Body of pancreas (tissue), 4 donors: Measurements from ENCODE around the gene LRRC37B. TPM values are rescaled to one million over a fixed set of nuclear protein-coding genes. Genes with fewer than 3 reads are reported as not detected.
"Not testable (repeated sequence)": the region's sequence is repeated elsewhere in the genome, so short reads cannot be mapped to it uniquely, and the experiment has no call there.

Experiments used
- ATAC-seq: fragments of 150-250 bp; one replicate; pipeline ENCODE4 v1.9.1; 2016
- DNase-seq, 4 donors: peaks; one replicate each; pipeline ENCODE4 v3.0.0-alpha.2; 2019
- H3K27ac ChIP-seq, 4 donors: fragments of 200-600 bp; sonication (generic); 1 replicate in 3 of 4; 2 replicates in 1 of 4; pipeline versions ENCODE4 v1.5.1 to v1.6.1; 2016 to 2019; ENCODE audit warnings: mild to moderate bottlenecking in 1 of 4, mixed read lengths in 1 of 4, moderate library complexity in 1 of 4
- H3K27me3 ChIP-seq, 2 donors: fragments of 200-600 bp; sonication (generic); one replicate each; pipeline ENCODE4 v1.6.0; 2016; ENCODE audit warnings: mild to moderate bottlenecking in 1 of 2
- H3K36me3 ChIP-seq, 2 donors: fragments of 200-600 bp; sonication (generic); replicated peaks in 1 of 2; 2 replicates each; pipeline ENCODE4 v1.5.1; 2016; ENCODE audit warnings: low read depth in 2 of 2; ENCODE audit not compliant: insufficient read depth in 1 of 2
- H3K4me1 ChIP-seq: fragments of 200-600 bp; sonication (generic); one replicate; pipeline ENCODE4 v1.6.0; 2016
- H3K4me3 ChIP-seq, 2 donors: fragments of 200-600 bp; sonication (generic); 1 replicate in 1 of 2; 2 replicates in 1 of 2; pipeline ENCODE4 v1.5.1; 2016 to 2019
- H3K9me3 ChIP-seq, 3 donors: fragments of 200-600 bp; sonication (generic); 1 replicate in 2 of 3; 2 replicates in 1 of 3; pipeline ENCODE4 v1.5.1; 2016
- POLR2A ChIP-seq, 3 donors: fragments of 450-650 bp; IDR thresholded peaks; one replicate each; pipeline ENCODE4 v1.6.1; 2016; ENCODE audit warnings: antibody characterized with exemption in 3 of 3, mild to moderate bottlenecking in 2 of 3
- WGBS, 2 donors: methylation state at CpG; one replicate each; pipeline ENCODE4 v1.1.5; 2017; 5-methylcytosine and 5-hydroxymethylcytosine counted together
- intact Hi-C: fragments of 100-400 bp; cut with DNase I; formaldehyde crosslinking; loops from one replicate; pipeline ENCODE4 v1.15.1; 2023
- total RNA-seq, 2 donors: library from RNA; depleted of rRNA; stranded (reverse); fragments of >200 nt; gene quantifications; one replicate each; pipeline ENCODE4 v1.1.0, GENCODE V29; 2016
- TF ChIP-seq, protein P1 (sequence below), 7 experiments: fragments of 450-650 bp in 4 of 7; fragments of 200-600 bp in 3 of 7; sonication (generic) in 3 of 7; IDR thresholded peaks; one replicate each; pipeline ENCODE4 v1.5.1; 2016 to 2019; ENCODE audit warnings: antibody characterized with exemption in 7 of 7

The LRRC37B gene
- total RNA-seq, 2 donors from 2014 or later = 11.4 to 23.4 TPM

DNA sequence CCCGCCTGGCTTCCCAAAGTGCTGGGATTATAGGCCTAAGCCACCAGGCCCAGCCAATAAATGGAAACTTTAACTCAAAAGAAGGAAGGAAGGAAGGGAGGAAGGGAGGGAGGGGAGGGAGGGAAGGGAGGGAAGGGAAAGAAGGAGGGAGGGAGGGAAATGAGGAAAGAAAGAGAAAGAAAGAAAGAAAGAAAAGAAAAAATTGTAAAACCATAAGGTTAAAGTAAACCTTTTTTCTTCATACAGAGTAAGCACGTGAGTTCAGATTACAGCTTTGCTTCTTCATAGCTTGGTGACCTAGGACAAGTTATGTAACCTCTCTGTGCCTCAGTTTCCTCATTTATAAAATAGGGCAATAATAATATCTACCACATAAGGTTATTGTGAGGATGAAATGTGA is 26.0 kb downstream of the LRRC37B start:
- no peak for ATAC-seq

DNA sequence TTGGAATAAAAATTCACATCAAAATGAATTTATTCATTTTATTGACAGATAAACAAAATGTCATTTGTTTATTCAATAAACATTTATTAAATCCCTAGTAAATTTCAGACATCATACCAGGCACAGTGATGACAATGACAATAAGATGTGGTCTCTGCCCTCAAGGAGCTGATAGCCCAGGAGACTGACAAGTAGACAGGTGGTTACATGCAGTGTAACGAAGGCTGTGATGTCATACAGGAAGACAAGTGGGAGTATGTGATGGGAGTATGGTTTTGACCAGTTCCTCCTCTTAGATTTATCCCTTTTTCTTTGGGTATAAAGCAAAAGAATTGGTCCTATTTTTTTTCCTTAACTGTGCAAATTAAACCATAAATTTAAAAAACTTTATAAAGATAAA is 26.6 kb downstream of the LRRC37B start:
- DNase-seq, H3K9me3 ChIP-seq, H3K4me3 ChIP-seq, H3K27ac ChIP-seq, H3K4me1 ChIP-seq, H3K27me3 ChIP-seq, ATAC-seq, intact Hi-C loops, H3K36me3 ChIP-seq: not testable (repeated sequence)
- 79 to 91% methylated on average over 1 of the region's 1 CpG for WGBS, 2 donors

More for the DNA sequence above, 26.0 kb downstream of the LRRC37B start:
- intact Hi-C loops = no loop called here
- no peaks in the 10 kb centered on the region for H3K9me3 ChIP-seq
- no peak for DNase-seq
- H3K27me3 ChIP-seq = no peaks in the 10 kb centered on the region
- no peak overlapping the region for H3K4me3 ChIP-seq
- peaks cover 5% of the 10 kb centered on the region in 2 donors for H3K36me3 ChIP-seq
- no peak overlapping the region for H3K27ac ChIP-seq
- WGBS, 2 donors = 89 to 97% methylated on average over 2 of the region's 2 CpGs
- H3K4me1 ChIP-seq = no peaks in the 10 kb centered on the region
- TF ChIP-seq, protein P1, sequence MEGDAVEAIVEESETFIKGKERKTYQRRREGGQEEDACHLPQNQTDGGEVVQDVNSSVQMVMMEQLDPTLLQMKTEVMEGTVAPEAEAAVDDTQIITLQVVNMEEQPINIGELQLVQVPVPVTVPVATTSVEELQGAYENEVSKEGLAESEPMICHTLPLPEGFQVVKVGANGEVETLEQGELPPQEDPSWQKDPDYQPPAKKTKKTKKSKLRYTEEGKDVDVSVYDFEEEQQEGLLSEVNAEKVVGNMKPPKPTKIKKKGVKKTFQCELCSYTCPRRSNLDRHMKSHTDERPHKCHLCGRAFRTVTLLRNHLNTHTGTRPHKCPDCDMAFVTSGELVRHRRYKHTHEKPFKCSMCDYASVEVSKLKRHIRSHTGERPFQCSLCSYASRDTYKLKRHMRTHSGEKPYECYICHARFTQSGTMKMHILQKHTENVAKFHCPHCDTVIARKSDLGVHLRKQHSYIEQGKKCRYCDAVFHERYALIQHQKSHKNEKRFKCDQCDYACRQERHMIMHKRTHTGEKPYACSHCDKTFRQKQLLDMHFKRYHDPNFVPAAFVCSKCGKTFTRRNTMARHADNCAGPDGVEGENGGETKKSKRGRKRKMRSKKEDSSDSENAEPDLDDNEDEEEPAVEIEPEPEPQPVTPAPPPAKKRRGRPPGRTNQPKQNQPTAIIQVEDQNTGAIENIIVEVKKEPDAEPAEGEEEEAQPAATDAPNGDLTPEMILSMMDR (IDR thresholded peaks at IDR 0.05) = no peak
- no peak for TF ChIP-seq POLR2A (IDR thresholded peaks at IDR 0.05)

DNA sequence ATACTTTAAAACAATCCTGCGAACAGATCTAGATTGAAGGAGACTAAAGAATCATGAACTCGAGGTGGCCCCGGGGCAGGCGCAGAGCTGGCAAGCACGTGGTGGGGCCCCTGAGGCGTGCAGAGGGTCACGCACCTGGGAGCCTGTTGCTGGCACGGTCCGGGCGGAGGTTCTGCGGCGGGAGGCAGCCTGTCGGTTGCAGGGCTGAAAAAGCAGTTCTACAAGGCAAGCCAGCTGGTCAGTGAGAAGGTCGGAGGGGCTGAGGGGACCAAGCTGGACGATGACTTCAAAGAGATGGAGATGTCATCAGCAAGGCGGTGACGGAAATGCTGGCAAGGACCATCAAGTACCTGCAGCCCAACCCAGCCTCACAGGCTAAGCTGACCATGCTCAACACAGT is 33.1 kb downstream of the LRRC37B start:
- ATAC-seq, H3K27me3 ChIP-seq, DNase-seq, H3K36me3 ChIP-seq, H3K4me3 ChIP-seq, H3K27ac ChIP-seq, H3K4me1 ChIP-seq, H3K9me3 ChIP-seq, intact Hi-C loops: not testable (repeated sequence)
- 91 to 94% methylated on average over 17 of the region's 17 CpGs for WGBS, 2 donors

DNA sequence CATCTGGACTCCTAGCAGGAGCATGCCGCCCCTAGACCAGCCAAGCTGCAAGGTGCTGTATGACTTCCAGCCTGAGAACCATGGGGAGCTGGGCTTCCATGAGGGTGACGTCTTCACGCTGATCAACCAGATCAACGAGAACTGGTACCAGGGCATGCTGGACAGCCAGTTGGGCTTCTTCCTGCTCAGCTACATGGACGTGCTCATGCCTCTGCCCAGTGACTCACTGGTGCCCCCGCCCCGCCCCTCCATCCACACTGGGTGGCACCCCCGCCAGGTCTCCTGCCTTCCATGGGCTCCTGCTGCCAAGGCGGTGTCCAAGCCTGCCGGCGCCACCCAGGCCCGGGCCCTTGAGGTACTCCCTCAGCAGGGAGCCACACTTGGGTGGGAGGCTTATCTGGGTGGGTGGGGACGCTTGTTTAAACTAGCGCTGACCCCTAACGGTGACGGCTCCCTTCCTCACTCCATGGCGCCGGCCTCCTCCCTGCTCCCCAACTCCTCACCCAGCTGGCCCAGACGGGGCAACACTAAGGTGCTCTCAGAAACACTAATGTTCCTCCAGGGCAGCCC is 34.2 kb downstream of the LRRC37B start:
- ATAC-seq = not testable (repeated sequence)

DNA sequence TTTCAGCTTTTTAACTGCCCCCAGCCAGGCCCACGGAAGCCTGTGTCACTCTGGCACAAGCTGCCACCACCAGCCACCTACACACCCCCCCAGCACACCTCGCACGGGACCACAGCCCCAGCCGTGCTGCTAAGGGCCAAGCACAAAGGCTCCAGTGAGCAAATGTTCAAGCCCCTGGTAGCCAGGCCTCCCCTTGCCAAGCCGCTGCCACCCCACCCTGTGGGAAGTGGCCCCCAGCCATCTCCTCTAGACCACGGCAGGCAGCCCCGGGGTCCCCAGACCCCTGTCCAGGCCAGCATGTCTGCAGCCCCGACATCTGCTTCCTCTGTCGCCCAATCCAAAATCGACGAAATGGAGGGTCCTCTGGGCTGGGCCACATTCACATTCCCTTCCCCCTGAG is 35.1 kb downstream of the LRRC37B start:
- H3K9me3 ChIP-seq, intact Hi-C loops: not testable (repeated sequence)

More for the DNA sequence above, 34.2 kb downstream of the LRRC37B start:
- DNase-seq, H3K9me3 ChIP-seq, H3K27me3 ChIP-seq, H3K36me3 ChIP-seq, H3K4me3 ChIP-seq, H3K4me1 ChIP-seq, intact Hi-C loops, H3K27ac ChIP-seq: not testable (repeated sequence)
- WGBS, 2 donors = 95 to 96% methylated on average over 12 to 19 of the region's 19 CpGs

DNA sequence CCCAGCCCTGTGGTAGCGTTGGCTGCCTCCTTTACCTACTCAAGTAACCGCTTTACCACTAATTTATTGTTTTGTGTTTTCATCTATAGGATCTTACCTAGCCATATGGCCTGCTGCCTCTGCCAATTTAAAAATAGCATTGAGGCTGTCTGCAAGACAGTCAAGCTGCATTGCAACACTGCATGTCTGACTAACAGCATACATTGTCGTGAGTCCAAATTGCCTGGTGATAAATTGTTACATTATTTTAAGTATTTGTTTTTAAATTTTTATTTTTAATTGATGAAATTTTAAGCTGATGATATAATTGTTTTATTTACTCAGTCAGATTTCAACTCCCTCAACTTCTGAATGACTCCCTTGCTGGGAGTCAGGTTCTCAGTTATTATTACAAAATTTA is 38.4 kb downstream of the LRRC37B start:
- DNase-seq, H3K36me3 ChIP-seq, H3K4me1 ChIP-seq, H3K9me3 ChIP-seq, H3K27me3 ChIP-seq, H3K27ac ChIP-seq, H3K4me3 ChIP-seq, ATAC-seq, intact Hi-C loops: not testable (repeated sequence)
- WGBS, 2 donors = 81 to 94% methylated on average over 3 of the region's 3 CpGs

More for the DNA sequence above, 35.1 kb downstream of the LRRC37B start:
- DNase-seq, H3K36me3 ChIP-seq, H3K27me3 ChIP-seq, H3K4me3 ChIP-seq, H3K4me1 ChIP-seq, ATAC-seq, H3K27ac ChIP-seq: not testable (repeated sequence)
- WGBS, 2 donors = 90% methylated on average over 4 of the region's 11 CpGs; no CpG with 5 or more reads in 1 of the 2 donors

DNA sequence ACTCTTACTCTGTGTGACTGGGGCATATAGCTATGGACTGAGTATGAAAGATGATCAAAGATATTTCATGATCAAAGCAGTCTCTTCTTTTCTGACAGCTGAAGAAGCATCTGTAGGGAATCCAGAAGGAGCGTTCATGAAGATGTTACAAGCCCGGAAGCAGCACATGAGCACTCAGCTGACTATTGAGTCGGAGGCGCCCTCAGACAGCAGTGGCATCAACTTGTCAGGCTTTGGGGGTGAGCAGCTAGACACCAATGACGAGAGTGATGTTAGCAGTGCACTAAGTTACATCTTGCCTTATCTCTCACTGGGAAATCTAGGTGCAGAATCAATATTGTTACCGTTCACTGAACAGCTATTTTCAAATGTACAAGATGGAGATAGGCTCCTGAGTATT is 40.5 kb downstream of the LRRC37B start:
- H3K27me3 ChIP-seq, DNase-seq, H3K36me3 ChIP-seq, H3K4me1 ChIP-seq, H3K9me3 ChIP-seq, H3K4me3 ChIP-seq, ATAC-seq, intact Hi-C loops, H3K27ac ChIP-seq: not testable (repeated sequence)
- WGBS, 2 donors = 94 to 98% methylated on average over 5 to 6 of the region's 6 CpGs

DNA sequence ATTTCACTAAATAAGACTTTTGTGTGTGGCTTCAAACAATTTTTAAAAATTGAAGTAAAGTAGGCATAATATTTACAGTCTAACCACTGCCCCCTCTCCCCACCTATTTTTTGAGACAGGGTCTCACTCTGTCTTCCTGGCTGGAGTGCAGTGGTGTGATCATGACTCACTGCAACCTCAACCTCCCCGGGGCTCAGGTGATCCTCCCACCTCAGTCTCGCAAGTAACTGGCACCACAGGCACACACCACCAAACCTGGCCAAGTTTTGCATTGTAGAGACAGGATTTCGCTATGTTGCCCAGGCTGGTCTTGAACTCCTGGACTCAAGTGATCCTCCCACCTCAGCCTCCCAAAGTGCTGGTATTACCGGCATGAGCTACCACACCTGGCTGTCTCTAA is 47.8 kb downstream of the LRRC37B start:
- H3K27ac ChIP-seq, H3K27me3 ChIP-seq, H3K4me1 ChIP-seq, ATAC-seq, intact Hi-C loops, H3K4me3 ChIP-seq, H3K9me3 ChIP-seq, DNase-seq, H3K36me3 ChIP-seq: not testable (repeated sequence)
- 85 to 88% methylated on average over 3 to 4 of the region's 4 CpGs for WGBS, 2 donors

DNA sequence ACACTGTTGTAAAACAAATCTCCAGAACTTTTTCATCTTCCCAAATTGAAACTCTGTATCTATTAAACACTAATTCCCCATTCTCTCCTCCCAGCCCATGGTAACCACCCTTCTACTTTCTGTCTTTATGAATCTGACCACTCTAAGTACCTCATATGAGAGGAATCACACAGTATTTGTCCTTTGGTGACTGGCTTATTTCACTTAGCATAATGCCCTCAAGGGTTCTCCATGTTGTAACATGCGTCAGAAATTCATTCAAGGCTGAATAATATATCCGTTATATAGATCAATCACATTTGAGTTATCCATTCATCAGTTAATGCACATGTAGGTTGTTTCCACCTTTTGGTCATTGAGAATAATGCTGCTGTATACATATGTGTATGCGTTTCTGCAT is 48.2 kb downstream of the LRRC37B start:
- H3K36me3 ChIP-seq, H3K4me3 ChIP-seq, H3K27me3 ChIP-seq, ATAC-seq, DNase-seq, intact Hi-C loops, H3K9me3 ChIP-seq, H3K4me1 ChIP-seq, H3K27ac ChIP-seq: not testable (repeated sequence)
- WGBS, 2 donors = 64% methylated on average over 1 to 3 of the region's 3 CpGs

DNA sequence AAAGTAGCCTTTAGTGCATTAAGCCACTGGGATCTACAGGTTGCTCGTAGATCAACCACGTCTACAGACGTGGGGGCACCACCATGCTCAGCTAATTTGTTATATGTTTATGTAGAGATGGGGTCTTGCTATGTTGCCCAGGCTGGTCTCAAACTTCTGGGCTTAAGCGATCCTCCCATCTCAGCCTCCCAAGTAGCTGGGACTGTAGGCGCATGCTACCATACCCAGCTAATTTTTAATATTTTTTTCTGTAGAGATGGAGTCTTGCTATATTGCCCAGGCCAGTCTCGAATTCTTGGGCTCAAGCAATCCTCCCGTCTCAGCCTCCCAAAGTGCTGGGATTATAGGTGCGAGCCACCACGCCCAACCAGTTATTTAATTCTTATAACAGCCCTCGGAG is 49.3 kb downstream of the LRRC37B start:
- H3K36me3 ChIP-seq, intact Hi-C loops, H3K4me3 ChIP-seq, H3K27me3 ChIP-seq, H3K27ac ChIP-seq, ATAC-seq, H3K9me3 ChIP-seq, DNase-seq, H3K4me1 ChIP-seq: not testable (repeated sequence)
- 90 to 95% methylated on average over 7 of the region's 10 CpGs for WGBS, 2 donors

DNA sequence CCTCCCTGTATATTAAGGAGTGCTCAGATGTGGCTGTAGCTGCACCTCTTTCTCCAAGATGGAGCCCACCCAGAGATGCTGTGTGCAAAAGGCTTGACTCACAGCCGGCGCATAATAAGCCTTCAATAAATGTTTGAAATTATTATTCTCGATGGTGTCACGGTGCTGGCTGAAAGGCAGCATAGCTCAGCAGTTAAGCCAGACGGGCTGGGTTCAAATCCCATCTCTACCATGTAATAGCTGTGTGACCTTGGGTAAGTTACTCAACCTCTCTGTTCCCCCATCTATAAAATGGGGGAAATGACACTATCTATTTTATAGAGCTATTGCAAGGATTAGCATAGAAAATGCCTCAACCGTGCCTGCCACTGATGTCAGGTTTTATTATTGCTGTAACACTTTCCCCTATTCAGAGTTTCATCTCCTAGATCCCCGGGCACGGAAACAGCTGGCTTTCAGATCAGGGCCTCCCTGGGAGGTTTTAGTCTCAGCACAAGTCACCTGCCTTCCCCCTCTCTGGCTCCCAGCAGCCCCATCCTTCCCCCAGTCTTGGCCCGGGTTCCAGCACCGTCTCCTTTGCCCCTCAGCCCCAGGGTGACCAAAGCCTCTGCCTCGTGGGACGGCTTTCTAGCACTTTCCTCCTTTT is 50.4 kb downstream of the LRRC37B start:
- not testable (repeated sequence) for H3K9me3 ChIP-seq, DNase-seq, H3K27ac ChIP-seq

More for the DNA sequence above, 50.4 kb downstream of the LRRC37B start:
- H3K27me3 ChIP-seq, H3K4me3 ChIP-seq, ATAC-seq, H3K4me1 ChIP-seq, intact Hi-C loops, H3K36me3 ChIP-seq: not testable (repeated sequence)
- 70% methylated on average over 10 to 12 of the region's 12 CpGs for WGBS, 2 donors
